Superior temporal gyrus (tissue), 1 donor: Measurements from ENCODE around the gene NRBP1.

ENCODE experiments used
- DNase-seq: peaks from one replicate; pipeline ENCODE4 v3.0.0-alpha.2; 2016; ENCODE audit errors: extremely low spot score

Gene NRBP1

GRCh38 chr2:27428213-27428977, at the start of gene NRBP1:
NRBP1 (plus strand) TSS chr2:27428631; CDS start chr2:27433274, 4,643 bp downstream.
- peak; percentile 95 for DNase-seq

DNA sequence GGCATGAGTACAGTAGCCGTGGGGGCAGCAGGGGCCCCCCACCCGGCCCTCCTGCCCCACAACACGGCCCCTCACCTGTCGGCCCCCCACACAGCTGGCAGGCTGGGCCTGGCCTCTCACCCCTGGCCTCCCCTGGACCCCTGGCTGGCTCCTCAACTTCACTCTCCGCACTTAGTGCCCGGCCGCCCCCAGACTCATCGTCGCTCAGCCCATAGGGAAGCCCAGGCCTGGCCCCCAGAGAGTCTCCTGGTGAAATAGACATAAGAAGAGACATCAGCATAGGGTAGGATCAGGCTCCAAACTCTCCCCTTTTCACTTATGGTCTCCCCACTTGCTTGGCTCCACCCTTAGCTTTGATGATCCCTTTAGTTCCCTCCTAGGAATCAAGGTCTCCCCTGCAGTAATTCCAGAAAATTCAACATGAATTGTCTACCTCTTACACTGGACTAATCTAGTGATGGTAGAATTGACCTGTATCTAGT, 49.6 kb upstream of the NRBP1 start:
- DNase-seq = no peak

DNA sequence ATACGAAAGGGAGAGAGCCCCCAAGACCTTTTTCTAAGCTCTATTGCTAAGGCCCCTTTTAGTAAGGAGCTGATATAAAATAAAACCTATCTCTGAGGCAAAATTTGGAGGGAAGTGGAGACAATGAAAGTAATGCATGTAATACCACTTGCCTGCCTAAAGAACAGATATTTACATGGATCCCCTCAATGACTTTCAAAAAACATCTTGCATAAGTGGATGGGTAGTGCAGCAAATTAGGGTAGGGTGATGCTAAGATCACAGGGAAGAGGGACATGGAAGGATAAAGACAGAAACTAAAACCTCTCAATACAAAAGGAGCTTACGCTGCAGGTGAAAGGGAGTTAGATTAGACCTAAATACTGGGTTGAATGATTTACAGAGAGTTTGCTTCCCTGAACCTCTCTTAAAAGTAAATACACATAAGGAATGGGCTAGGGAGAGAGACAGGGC, 49.0 kb upstream of the NRBP1 start:
- DNase-seq = peak; percentile 11

DNA sequence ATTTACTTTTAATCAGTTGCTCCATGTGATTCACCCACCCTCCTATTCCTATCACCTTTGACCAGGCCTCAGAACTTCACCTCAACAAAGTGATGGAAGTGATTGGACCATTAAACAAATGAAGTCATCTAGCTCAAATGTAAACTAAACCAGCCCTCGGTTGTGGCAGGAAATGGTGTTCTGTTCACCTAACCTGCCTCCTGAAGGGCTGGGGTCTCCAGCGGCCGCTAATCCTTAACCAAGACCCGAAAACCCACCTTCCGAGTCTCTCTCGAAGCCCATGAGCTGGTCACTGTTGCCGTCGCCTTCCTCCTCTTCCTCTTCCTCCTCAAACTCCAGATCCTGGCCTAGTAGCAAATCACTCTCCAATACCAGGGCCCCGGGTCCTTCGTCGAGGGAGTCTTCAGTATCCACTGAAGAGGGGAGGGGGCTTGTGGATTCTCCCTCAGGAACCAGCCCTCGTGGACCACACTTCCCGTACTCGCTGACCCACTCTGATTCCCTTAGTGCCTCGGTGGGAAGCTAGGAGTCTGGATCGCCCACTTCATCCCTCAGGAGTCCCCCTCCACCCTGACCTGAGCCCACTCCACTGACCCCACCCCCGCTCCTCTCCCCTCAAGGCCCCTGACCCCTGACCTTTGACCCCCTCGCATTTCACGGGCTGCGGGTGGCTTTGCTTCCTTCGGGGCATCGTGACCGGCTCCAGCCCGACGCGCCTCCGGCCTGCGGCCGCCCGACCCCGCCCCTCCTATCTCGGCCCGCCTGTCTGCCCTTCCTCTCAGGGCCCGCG, 48.4 kb upstream of the NRBP1 start:
- peak; percentile 42 for DNase-seq

DNA sequence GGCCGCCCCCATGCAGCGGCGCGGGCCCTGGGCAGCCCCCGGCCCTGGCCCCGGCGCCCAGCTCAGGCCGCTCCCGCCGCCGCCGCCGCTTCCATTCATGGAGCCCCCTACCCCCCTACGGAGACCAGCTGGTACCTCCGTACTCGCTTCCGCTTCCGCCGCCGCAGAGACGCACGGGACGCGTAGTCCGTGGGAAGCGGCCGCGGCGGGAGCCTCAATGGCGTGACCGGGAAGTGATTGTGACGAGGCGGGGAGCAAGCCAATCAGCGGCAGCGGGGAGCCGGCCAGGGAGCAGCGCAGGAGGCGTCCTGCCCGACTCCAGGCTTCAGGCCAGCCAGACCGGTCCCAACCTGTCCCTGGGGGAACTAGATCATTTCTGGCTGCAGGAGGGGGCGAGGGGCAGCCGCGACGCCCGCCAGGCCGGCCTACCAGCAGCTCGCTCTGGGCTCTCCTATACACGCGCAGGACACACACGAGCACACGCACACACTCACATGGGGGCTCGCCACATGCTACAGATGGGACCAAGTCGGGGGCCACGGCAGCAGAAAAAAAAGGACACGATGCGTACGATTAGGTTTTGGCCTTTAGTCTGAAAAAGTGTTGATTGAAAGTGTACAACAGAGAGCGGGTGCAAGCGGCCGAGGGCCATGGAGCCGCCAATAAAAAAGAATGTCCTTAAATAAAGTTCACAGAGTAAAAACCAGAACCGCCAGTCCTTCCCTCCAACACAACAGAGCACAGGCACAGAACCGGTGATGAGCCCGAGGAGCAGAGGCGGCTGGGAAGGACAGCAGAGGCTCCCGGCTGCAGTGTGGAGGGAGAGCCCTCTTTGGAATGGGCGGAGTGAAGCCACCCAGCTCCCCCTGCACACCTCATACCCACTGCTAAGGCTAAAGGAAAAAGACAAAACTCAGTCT, 47.5 kb upstream of the NRBP1 start, which contains the start of gene ZNF513:
TSS of gene ZNF513 (minus strand) at position 109 of the 920 bp plus-strand sequence. CDS start 208 bp downstream, outside the sequence.
- DNase-seq = peak; percentile 98

DNA sequence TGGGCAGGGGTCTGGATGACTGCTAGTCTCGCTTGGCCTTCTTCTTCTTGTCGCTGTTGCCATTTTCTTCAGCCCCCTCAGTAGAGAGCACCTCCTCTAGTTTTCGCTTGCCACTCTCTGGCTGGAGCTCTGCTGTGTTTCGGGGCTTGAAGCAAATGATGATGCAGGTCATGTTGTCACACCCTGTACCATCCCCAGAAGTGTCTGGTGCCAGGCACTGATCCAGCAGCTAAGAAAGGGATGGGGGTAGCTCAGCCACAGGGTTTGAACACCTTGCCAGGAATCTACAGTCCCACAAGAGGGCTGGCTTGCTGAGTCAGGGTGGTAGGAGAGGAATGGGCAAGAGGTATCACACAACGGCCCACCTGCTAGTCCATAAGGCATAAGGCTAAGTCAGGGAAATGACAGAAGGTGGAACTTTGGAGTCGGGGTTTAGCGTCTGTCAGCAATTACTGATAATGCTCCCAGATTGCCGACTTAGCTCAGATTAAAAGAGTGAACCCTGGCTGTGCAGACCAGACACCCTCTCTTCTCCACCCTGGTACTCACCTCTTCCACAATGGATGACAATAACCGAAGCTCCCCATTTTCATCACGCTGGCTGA, 46.8 kb upstream of the NRBP1 start:
- no peak for DNase-seq

- no peak for DNase-seq
Observed at GRCh38 chr2:27390822-27391679, 37.4 kb upstream of the NRBP1 start.

- no peak for DNase-seq
Observed at GRCh38 chr2:27393225-27393624, 35.2 kb upstream of the NRBP1 start.

GRCh38 chr2:27398962-27399361, 29.5 kb upstream of the NRBP1 start:
- no peak for DNase-seq

- no peak for DNase-seq
Observed at GRCh38 chr2:27400348-27401135, 27.9 kb upstream of the NRBP1 start.

- DNase-seq = peak; percentile 59
Observed at GRCh38 chr2:27407798-27408491, 20.5 kb upstream of the NRBP1 start.

GRCh38 chr2:27408601-27409320, 19.7 kb upstream of the NRBP1 start:
- no peak for DNase-seq

DNA sequence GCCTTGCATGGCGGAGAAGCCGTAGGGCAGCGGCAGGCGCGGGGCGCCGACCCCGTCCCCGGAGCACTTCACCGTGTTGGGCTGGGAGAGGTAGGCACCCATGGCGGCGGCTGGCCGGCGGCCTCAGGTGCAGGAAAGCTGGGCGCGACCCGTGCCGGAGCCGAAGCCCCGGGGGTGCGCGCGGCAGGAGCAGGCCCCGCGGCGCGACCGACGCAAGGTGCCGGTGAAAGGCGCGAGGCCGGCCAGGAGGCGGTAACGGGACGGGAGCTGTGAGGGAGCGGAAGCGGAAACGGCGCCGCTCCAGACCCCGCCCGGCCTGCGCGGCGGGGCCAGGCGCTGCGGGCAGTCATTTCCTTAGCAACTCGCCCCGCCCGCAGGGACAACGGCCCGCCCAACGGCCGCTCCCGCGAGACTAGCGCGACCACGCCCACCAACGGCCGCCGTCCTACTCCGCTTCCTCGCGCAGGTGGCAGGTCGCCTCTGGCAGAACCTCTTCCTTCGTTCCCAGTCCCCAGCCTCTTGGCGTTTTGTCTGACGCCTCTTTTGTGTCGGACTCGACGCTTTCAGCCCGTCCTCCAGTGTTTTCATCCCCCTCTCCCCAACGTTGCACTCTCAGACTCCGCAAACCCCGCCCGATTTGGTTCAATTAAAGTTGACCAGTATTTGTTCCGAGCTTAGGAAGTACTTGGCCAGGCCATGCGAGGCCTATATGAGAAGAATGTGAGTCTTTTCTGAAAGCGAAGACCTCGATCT, 18.9 kb upstream of the NRBP1 start, which contains the start of gene PPM1G:
TSS of gene PPM1G (minus strand) at position 271 of the 753 bp plus-strand sequence. CDS start at position 102, 169 bp downstream.
- peak; percentile 94 for DNase-seq

GRCh38 chr2:27412419-27413152, 15.8 kb upstream of the NRBP1 start:
- no peak for DNase-seq

DNA sequence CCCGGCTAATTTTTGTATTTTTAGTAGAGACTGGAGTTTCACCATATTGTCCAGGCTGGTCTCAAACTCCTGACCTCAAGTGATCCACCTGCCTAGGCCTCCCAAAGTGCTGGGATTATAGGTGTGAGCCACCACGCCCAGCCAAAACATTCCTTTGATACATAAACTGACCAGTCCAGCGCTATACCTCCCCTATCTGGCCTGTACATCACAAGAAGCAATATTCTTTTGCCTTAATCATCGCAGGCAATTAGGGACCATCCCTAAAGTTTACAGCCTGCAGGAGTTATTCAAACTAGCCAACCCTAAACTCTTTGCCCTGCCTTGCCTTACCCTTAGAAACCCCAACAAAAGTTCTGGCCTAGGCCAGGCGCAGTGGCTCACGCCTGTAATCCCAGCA, 12.3 kb upstream of the NRBP1 start:
- DNase-seq = no peak

GRCh38 chr2:27420996-27421395, 7.4 kb upstream of the NRBP1 start:
- no peak for DNase-seq
